ENCODE measurements around the gene ACTR3. TPM values are rescaled to one million over a fixed set of nuclear protein-coding genes. Genes with fewer than 3 reads are reported as not detected.

Gene ACTR3
- total and polyA plus RNA-seq, 2 donors (not counting 1 experiment from before 2014, with no cell fraction given): 64.3 to 249 TPM

DNA sequence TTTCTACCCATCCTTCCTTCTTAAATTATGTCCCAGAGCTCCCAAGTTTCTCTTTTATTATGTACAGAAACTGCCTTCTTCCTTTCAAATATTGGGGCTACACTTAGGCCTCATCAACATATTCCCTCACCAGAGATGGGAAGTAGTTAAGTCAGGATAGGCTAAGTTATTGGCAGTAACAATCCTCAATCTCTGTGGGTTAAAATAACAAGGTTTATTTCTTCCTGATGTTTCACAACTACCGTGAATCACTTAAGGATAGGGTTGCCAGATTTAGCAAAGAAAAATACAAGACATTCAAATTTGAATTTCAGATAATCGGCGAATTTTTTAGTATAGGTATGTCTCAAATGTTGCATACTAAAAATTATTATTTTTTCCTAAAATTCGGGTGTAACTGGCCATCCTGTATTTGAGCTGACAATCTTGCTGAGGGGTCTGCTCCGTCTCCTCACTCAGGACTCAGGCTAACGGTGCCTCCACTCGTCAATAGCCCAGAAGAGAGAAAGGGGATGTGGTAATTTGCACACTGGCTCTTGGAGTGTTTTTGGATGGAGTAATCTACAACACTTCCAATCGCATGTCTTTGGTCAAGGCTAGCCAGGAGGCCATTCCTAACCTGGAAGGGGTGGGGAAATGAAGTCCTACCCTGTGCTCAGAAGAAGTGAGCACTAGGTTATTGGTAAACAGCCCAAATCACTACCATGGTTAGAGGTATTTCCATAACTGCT is 91.7 kb downstream of the ACTR3 start:
- H3K4me1 ChIP-seq (ENCODE audit: control insufficient read depth in 2 of 2, insufficient read depth in 2 of 2, low read length in 2 of 2): no peaks in the 10 kb centered on the region
- no peaks in the 10 kb centered on the region for H3K27me3 ChIP-seq (replicated peaks in 1 of 4; ENCODE audit: control extremely low read depth in 1 of 4, control insufficient read depth in 3 of 4, insufficient read depth in 4 of 4, low read length in 3 of 4)
- DNase-seq (no peak), ATAC-seq (ENCODE audit: low read depth) (no peak)
- ChIA-PET POLR2A (no interaction called here), CTCF (no interaction called here)
- no peaks in the 10 kb centered on the region for H3K79me2 ChIP-seq (ENCODE audit: control insufficient read depth, insufficient read depth, low read length)
- H3K4me2 ChIP-seq (replicated peaks; ENCODE audit: low read depth, low read length, poor library complexity, severe bottlenecking): no peak overlapping the region
- no peak for TF ChIP-seq EZH2 (IDR thresholded peaks at IDR 0.05; ENCODE audit: borderline replicate concordance, insufficient read depth, low read depth, low read length, poor library complexity, severe bottlenecking)
- TF ChIP-seq, protein P1, sequence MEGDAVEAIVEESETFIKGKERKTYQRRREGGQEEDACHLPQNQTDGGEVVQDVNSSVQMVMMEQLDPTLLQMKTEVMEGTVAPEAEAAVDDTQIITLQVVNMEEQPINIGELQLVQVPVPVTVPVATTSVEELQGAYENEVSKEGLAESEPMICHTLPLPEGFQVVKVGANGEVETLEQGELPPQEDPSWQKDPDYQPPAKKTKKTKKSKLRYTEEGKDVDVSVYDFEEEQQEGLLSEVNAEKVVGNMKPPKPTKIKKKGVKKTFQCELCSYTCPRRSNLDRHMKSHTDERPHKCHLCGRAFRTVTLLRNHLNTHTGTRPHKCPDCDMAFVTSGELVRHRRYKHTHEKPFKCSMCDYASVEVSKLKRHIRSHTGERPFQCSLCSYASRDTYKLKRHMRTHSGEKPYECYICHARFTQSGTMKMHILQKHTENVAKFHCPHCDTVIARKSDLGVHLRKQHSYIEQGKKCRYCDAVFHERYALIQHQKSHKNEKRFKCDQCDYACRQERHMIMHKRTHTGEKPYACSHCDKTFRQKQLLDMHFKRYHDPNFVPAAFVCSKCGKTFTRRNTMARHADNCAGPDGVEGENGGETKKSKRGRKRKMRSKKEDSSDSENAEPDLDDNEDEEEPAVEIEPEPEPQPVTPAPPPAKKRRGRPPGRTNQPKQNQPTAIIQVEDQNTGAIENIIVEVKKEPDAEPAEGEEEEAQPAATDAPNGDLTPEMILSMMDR (IDR thresholded peaks at IDR 0.05): no peak
- no peak overlapping the region for H2AFZ ChIP-seq (ENCODE audit: insufficient read depth, low read depth, low read length, poor library complexity, severe bottlenecking)
- peaks cover 0 to 17% (median 3%) of the 10 kb centered on the region in 3 donors for H3K9me3 ChIP-seq (ENCODE audit: control extremely low read depth in 1 of 3, control insufficient read depth in 2 of 3, insufficient read depth in 1 of 3, low read length in 2 of 3)
- no peak overlapping the region for H3K9ac ChIP-seq (ENCODE audit: low read length)
- Mint-ChIP-seq H3K4me3 (no peak overlapping the region), H3K9me3 (ENCODE audit: insufficient read depth) (no peaks in the 10 kb centered on the region), H3K27me3 (no peaks in the 10 kb centered on the region), H3K4me1 (no peaks in the 10 kb centered on the region), H3K27ac (no peak overlapping the region)
- intact Hi-C loops (cut with micrococcal nuclease): no loop called here
- H3K27ac ChIP-seq (ENCODE audit: low read length in 2 of 2): no peak overlapping the region
- WGBS (ENCODE audit: insufficient coverage): 100% methylated on average over 2 of the region's 8 CpGs
- H3K4me3 ChIP-seq (ENCODE audit: control extremely low read depth in 1 of 5, extremely low read depth in 1 of 5, insufficient read depth in 1 of 5, low read depth in 2 of 5, low read length in 4 of 5): no peak overlapping the region
- no peaks in the 10 kb centered on the region for H3K36me3 ChIP-seq (replicated peaks in 1 of 2; ENCODE audit: control extremely low read depth in 1 of 2, control insufficient read depth in 1 of 2, extremely low read depth in 1 of 2, insufficient read depth in 2 of 2, low read length in 1 of 2)
- H4K20me1 ChIP-seq (ENCODE audit: control insufficient read depth, insufficient read depth, low read length, poor library complexity, severe bottlenecking): no peaks in the 10 kb centered on the region

DNA sequence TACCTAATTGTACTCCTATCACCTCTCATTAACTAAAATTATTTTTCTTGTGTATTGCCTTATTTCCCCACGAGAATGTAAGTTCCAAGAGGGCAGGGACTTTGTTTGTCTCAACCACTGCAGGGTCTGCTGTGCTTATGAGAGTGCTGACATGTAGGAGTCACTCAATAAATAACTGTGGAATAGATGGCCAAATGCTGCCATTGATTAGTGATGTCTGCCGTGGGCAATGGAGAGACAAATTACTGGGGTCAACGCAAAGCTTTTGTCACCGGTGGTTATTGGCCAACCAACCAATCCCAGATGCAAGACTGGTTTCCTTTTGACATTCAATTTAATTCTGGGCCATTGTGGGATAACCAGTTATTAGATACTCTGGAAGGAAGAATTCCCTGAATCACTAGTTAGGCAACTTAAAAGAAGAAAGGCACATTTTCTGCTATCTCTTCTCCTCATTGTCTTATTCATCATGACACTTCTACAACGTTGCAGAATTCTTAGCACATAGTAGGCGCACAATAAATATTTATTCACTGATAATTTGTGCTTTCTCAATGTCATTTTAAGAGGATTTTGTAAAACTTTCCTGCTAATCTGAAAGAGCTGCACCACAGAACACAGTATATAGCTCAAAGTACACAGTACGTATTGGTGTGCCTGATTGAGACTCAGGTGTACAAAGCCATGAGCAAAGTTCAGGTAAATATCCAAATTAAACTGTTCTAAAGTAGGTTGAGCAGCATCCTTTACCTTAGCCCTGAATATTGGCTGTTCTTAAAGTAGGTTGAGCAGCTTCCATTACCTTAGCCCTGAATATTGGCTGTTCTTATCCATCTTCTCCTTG is 95.9 kb downstream of the ACTR3 start:
- H3K4me1 Mint-ChIP-seq: no peaks in the 10 kb centered on the region
- Histone ChIP-seq H3K36me3 (replicated peaks in 1 of 2; ENCODE audit: control extremely low read depth in 1 of 2, control insufficient read depth in 1 of 2, extremely low read depth in 1 of 2, insufficient read depth in 2 of 2, low read length in 1 of 2) (no peaks in the 10 kb centered on the region), H3K4me1 (ENCODE audit: control insufficient read depth in 2 of 2, insufficient read depth in 2 of 2, low read length in 2 of 2) (no peaks in the 10 kb centered on the region), H2AFZ (ENCODE audit: insufficient read depth, low read depth, low read length, poor library complexity, severe bottlenecking) (no peak overlapping the region), H4K20me1 (ENCODE audit: control insufficient read depth, insufficient read depth, low read length, poor library complexity, severe bottlenecking) (no peaks in the 10 kb centered on the region), H3K4me2 (replicated peaks; ENCODE audit: low read depth, low read length, poor library complexity, severe bottlenecking) (no peak overlapping the region), H3K4me3 (ENCODE audit: control extremely low read depth in 1 of 5, extremely low read depth in 1 of 5, insufficient read depth in 1 of 5, low read depth in 2 of 5, low read length in 4 of 5) (no peak overlapping the region), H3K79me2 (ENCODE audit: control insufficient read depth, insufficient read depth, low read length) (no peaks in the 10 kb centered on the region), H3K27me3 (replicated peaks in 1 of 4; ENCODE audit: control extremely low read depth in 1 of 4, control insufficient read depth in 3 of 4, insufficient read depth in 4 of 4, low read length in 3 of 4) (no peaks in the 10 kb centered on the region), H3K9ac (ENCODE audit: low read length) (no peak overlapping the region), H3K27ac (ENCODE audit: low read length in 2 of 2) (no peak overlapping the region), H3K9me3 (ENCODE audit: control extremely low read depth in 1 of 3, control insufficient read depth in 2 of 3, insufficient read depth in 1 of 3, low read length in 2 of 3) (no peaks in the 10 kb centered on the region)
- H3K4me3 Mint-ChIP-seq: no peak overlapping the region
- H3K27me3 Mint-ChIP-seq: no peaks in the 10 kb centered on the region
- no peak for ATAC-seq (ENCODE audit: low read depth)
- WGBS (ENCODE audit: insufficient coverage): 100% methylated on average over 4 of the region's 7 CpGs
- ChIA-PET POLR2A (no interaction called here), CTCF (no interaction called here)
- no peak overlapping the region for H3K27ac Mint-ChIP-seq
- DNase-seq: no peak
- H3K9me3 Mint-ChIP-seq (ENCODE audit: insufficient read depth): no peaks in the 10 kb centered on the region
- TF ChIP-seq EZH2 (IDR thresholded peaks at IDR 0.05; ENCODE audit: borderline replicate concordance, insufficient read depth, low read depth, low read length, poor library complexity, severe bottlenecking): no peak
- TF ChIP-seq, protein P1 (IDR thresholded peaks at IDR 0.05): no peak
- intact Hi-C loops (cut with micrococcal nuclease): no loop called here
